Muscle layer of duodenum (tissue), 2 donors: ENCODE data around the gene TFPI.
"Not testable (repeated sequence)": the region's sequence is repeated elsewhere in the genome, so short reads cannot be mapped to it uniquely, and the experiment has no call there.

Experiments
- H3K27ac ChIP-seq: one replicate; pipeline ENCODE4 v1.7.0; 2013; ENCODE audit warnings: mild to moderate bottlenecking, low read length
- H3K27me3 ChIP-seq: one replicate; pipeline ENCODE4 v1.7.0; 2013; ENCODE audit warnings: low read depth, mild to moderate bottlenecking, control low read depth, low read length
- H3K36me3 ChIP-seq, 2 donors: one replicate each; pipeline ENCODE4 v1.7.0; 2013; ENCODE audit warnings: low read length in 2 of 2, control low read depth in 1 of 2, mild to moderate bottlenecking in 1 of 2; ENCODE audit not compliant: insufficient read depth in 2 of 2, control insufficient read depth in 1 of 2
- H3K4me1 ChIP-seq, 2 donors: one replicate each; pipeline ENCODE4 v1.7.0; 2013; ENCODE audit warnings: low read length in 2 of 2, mild to moderate bottlenecking in 2 of 2, control low read depth in 1 of 2, moderate library complexity in 1 of 2; ENCODE audit not compliant: insufficient read depth in 2 of 2, control insufficient read depth in 1 of 2
- H3K4me3 ChIP-seq, 2 donors: one replicate each; pipeline ENCODE4 v1.7.0; 2013; ENCODE audit warnings: low read length in 2 of 2, low read depth in 1 of 2, mild to moderate bottlenecking in 1 of 2
- H3K9me3 ChIP-seq, 2 donors: one replicate each; pipeline ENCODE4 v1.7.0; 2013; ENCODE audit warnings: low read length in 2 of 2, control low read depth in 1 of 2, mild to moderate bottlenecking in 1 of 2; ENCODE audit not compliant: control insufficient read depth in 1 of 2
- donor health status: healthy.

Gene TFPI

GRCh38 chr2:187526792-187527191, 27.4 kb downstream of the TFPI start:
- Histone ChIP-seq H3K36me3 (peaks cover 0 to 7% of the 10 kb centered on the region in 2 donors), H3K27ac (no peak overlapping the region), H3K27me3 (no peaks in the 10 kb centered on the region), H3K9me3 (no peaks in the 10 kb centered on the region), H3K4me3 (no peak overlapping the region), H3K4me1 (no peaks in the 10 kb centered on the region)

GRCh38 chr2:187525163-187525900, 28.9 kb downstream of the TFPI start:
- no peaks in the 10 kb centered on the region for H3K27me3 ChIP-seq
- H3K36me3 ChIP-seq, result peaks cover 0 to 7% of the 10 kb centered on the region in 2 donors
- no peak overlapping the region for H3K27ac ChIP-seq
- no peaks in the 10 kb centered on the region for H3K9me3 ChIP-seq
- H3K4me3 ChIP-seq, result no peak overlapping the region
- no peaks in the 10 kb centered on the region for H3K4me1 ChIP-seq

- H3K27me3 ChIP-seq, result no peaks in the 10 kb centered on the region
- no peaks in the 10 kb centered on the region for H3K9me3 ChIP-seq
- no peak overlapping the region for H3K27ac ChIP-seq
- no peaks in the 10 kb centered on the region for H3K4me1 ChIP-seq
- H3K4me3 ChIP-seq, result no peak overlapping the region
- peaks cover 4 to 7% of the 10 kb centered on the region in 2 donors for H3K36me3 ChIP-seq
Observed at GRCh38 chr2:187523325-187523724, 30.9 kb downstream of the TFPI start.

- Histone ChIP-seq H3K4me3 (no peak overlapping the region), H3K27ac (no peak overlapping the region)
Observed at GRCh38 chr2:187520121-187520624, 34.1 kb downstream of the TFPI start.

GRCh38 chr2:187519419-187520120, 34.7 kb downstream of the TFPI start:
- peaks cover 0 to 14% of the 10 kb centered on the region in 2 donors for H3K9me3 ChIP-seq
- H3K27me3 ChIP-seq, result no peaks in the 10 kb centered on the region
- H3K27ac ChIP-seq, result no peak overlapping the region
- H3K4me3 ChIP-seq, result no peak overlapping the region
- no peaks in the 10 kb centered on the region for H3K4me1 ChIP-seq
- peaks cover 4 to 7% of the 10 kb centered on the region in 2 donors for H3K36me3 ChIP-seq

More at GRCh38 chr2:187520121-187520624, 34.1 kb downstream of the TFPI start:
- Histone ChIP-seq H3K27me3 (no peaks in the 10 kb centered on the region), H3K9me3 (peaks cover 0 to 14% of the 10 kb centered on the region in 2 donors), H3K4me1 (no peaks in the 10 kb centered on the region), H3K36me3 (peaks cover 4 to 7% of the 10 kb centered on the region in 2 donors)

- H3K27me3 ChIP-seq, H3K36me3 ChIP-seq, H3K4me1 ChIP-seq, H3K27ac ChIP-seq, H3K4me3 ChIP-seq: not testable (repeated sequence)
- peaks cover 0 to 14% of the 10 kb centered on the region in 2 donors for H3K9me3 ChIP-seq
Observed at GRCh38 chr2:187517750-187518361, 36.4 kb downstream of the TFPI start.

GRCh38 chr2:187516630-187517510, 37.4 kb downstream of the TFPI start:
- not testable (repeated sequence) for H3K27ac ChIP-seq, H3K27me3 ChIP-seq, H3K4me3 ChIP-seq, H3K36me3 ChIP-seq, H3K4me1 ChIP-seq
- H3K9me3 ChIP-seq, result peaks cover 0 to 14% of the 10 kb centered on the region in 2 donors

GRCh38 chr2:187514930-187515329, 39.3 kb downstream of the TFPI start:
- Histone ChIP-seq H3K4me3 (no peak overlapping the region), H3K36me3 (peaks cover under 1 to 4% of the 10 kb centered on the region in 2 donors), H3K9me3 (peaks cover 0 to 14% of the 10 kb centered on the region in 2 donors), H3K27ac (no peak overlapping the region), H3K27me3 (no peaks in the 10 kb centered on the region), H3K4me1 (no peaks in the 10 kb centered on the region)

GRCh38 chr2:187514235-187514829, 39.9 kb downstream of the TFPI start:
- H3K4me3 ChIP-seq, H3K27me3 ChIP-seq, H3K27ac ChIP-seq, H3K4me1 ChIP-seq, H3K36me3 ChIP-seq: not testable (repeated sequence)
- peaks cover 0 to 14% of the 10 kb centered on the region in 2 donors for H3K9me3 ChIP-seq

GRCh38 chr2:187513460-187514234, 40.6 kb downstream of the TFPI start:
- H3K36me3 ChIP-seq, H3K4me1 ChIP-seq, H3K27ac ChIP-seq, H3K27me3 ChIP-seq, H3K4me3 ChIP-seq: not testable (repeated sequence)
- peaks cover 0 to 14% of the 10 kb centered on the region in 2 donors for H3K9me3 ChIP-seq
